Colonic mucosa (tissue), 4 donors: ENCODE results near the gene TRIOBP. TPM values are rescaled to one million over a fixed set of nuclear protein-coding genes. Genes with fewer than 3 reads are reported as not detected.

Source experiments
- DNase-seq: peaks from one replicate; pipeline ENCODE4 v3.0.0-alpha.2; 2020
- H3K27ac ChIP-seq: fragments of 200-600 bp; one replicate; pipeline ENCODE4 v1.8.0; 2021
- H3K27me3 ChIP-seq: fragments of 200-600 bp; one replicate; pipeline ENCODE4 v1.8.0; 2021
- H3K36me3 ChIP-seq: fragments of 200-600 bp; one replicate; pipeline ENCODE4 v1.8.0; 2021
- H3K4me1 ChIP-seq: fragments of 200-600 bp; one replicate; pipeline ENCODE4 v1.8.0; 2021; ENCODE audit warnings: mild to moderate bottlenecking
- H3K4me3 ChIP-seq: fragments of 200-600 bp; one replicate; pipeline ENCODE4 v1.8.0; 2021
- H3K9ac ChIP-seq, 2 donors: one replicate each; pipeline ENCODE4 v1.7.0; 2013; ENCODE audit warnings: control low read depth in 2 of 2, low read depth in 2 of 2, low read length in 2 of 2
- H3K9me3 ChIP-seq: fragments of 200-600 bp; one replicate; pipeline ENCODE4 v1.8.0; 2021
- intact Hi-C: fragments of 100-400 bp; cut with DNase I; formaldehyde crosslinking; loops from one replicate; pipeline ENCODE4 v1.14.1; 2022
- total RNA-seq, 2 donors: library from RNA; stranded (reverse); fragmentation: NEBNext Ultra II Directional in 1 of 2; extraction: Animal tissue kit (Norgen Biotek cat#: 25700) in 1 of 2; gene quantifications; one replicate each; pipeline ENCODE4 v1.2.1, GENCODE V29; 2021
- TF ChIP-seq, protein P1 (sequence below): fragments of 200-600 bp; IDR thresholded peaks from one replicate; pipeline ENCODE4 v1.8.0; 2022; ENCODE audit warnings: antibody characterized with exemption, mild to moderate bottlenecking
- donor health status: healthy.
- donor health status: DM: no; HTN: no; CAD: no.
- donor health status: DM: no; HTN: no; CAD: no.

The TRIOBP gene
- total RNA-seq, 2 donors from 2014 or later = 69.5 to 75.7 TPM

DNA sequence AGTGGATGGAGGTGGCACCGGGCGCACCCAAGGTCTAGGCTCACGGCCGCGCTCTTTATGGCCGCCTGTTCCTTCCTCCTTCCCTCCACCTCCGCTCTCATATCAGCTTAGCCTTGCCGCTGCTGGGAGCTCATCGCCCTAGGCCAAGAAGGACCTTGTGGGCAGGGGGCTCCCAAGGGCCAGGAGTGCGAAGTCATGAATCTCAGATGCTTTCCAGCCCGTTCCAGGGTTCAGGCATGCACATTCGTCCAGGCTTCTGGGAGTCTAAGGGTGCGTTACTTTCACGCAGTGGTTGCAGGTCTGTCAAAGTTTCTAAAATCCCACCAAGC lies 122.2 kb downstream of the TRIOBP start:
- H3K4me3 ChIP-seq = peak overlapping the region; percentile 38
- no peaks in the 10 kb centered on the region for H3K9me3 ChIP-seq
- H3K4me1 ChIP-seq = peaks cover 16% of the 10 kb centered on the region
- DNase-seq = no peak
- TF ChIP-seq, protein P1, sequence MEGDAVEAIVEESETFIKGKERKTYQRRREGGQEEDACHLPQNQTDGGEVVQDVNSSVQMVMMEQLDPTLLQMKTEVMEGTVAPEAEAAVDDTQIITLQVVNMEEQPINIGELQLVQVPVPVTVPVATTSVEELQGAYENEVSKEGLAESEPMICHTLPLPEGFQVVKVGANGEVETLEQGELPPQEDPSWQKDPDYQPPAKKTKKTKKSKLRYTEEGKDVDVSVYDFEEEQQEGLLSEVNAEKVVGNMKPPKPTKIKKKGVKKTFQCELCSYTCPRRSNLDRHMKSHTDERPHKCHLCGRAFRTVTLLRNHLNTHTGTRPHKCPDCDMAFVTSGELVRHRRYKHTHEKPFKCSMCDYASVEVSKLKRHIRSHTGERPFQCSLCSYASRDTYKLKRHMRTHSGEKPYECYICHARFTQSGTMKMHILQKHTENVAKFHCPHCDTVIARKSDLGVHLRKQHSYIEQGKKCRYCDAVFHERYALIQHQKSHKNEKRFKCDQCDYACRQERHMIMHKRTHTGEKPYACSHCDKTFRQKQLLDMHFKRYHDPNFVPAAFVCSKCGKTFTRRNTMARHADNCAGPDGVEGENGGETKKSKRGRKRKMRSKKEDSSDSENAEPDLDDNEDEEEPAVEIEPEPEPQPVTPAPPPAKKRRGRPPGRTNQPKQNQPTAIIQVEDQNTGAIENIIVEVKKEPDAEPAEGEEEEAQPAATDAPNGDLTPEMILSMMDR = no peak
- H3K27me3 ChIP-seq = peaks cover 17% of the 10 kb centered on the region
- H3K9ac ChIP-seq = peak overlapping the region in 1 of 2 donors; percentile 35
- no peak overlapping the region for H3K27ac ChIP-seq
- no peaks in the 10 kb centered on the region for H3K36me3 ChIP-seq
- intact Hi-C loops = loop anchor here (2.0 kb wide), 1 partner anchor 148 kb away; no protein-coding TSS in a partner anchor

GRCh38 chr22:37820350-37820749 lies 123.5 kb downstream of the TRIOBP start:
- Histone ChIP-seq H3K9me3 (no peaks in the 10 kb centered on the region), H3K9ac (no peak overlapping the region), H3K4me1 (peaks cover 16% of the 10 kb centered on the region), H3K27ac (no peak overlapping the region), H3K36me3 (no peaks in the 10 kb centered on the region), H3K4me3 (no peak overlapping the region), H3K27me3 (peaks cover 17% of the 10 kb centered on the region)
- DNase-seq = no peak
- intact Hi-C loops = no loop called here
- TF ChIP-seq, protein P1 = no peak

GRCh38 chr22:37822079-37822833 lies 125.4 kb downstream of the TRIOBP start:
- no peak overlapping the region for H3K4me3 ChIP-seq
- TF ChIP-seq, protein P1 = no peak
- no peak for DNase-seq
- no peak overlapping the region for H3K27ac ChIP-seq
- no peak overlapping the region for H3K9ac ChIP-seq
- H3K4me1 ChIP-seq = peaks cover 16% of the 10 kb centered on the region
- H3K27me3 ChIP-seq = peaks cover 17% of the 10 kb centered on the region
- H3K36me3 ChIP-seq = no peaks in the 10 kb centered on the region
- intact Hi-C loops = no loop called here
- H3K9me3 ChIP-seq = no peaks in the 10 kb centered on the region

- no peaks in the 10 kb centered on the region for H3K36me3 ChIP-seq
- peaks cover 17% of the 10 kb centered on the region for H3K27me3 ChIP-seq
- intact Hi-C loops = no loop called here
- no peak for DNase-seq
- H3K9me3 ChIP-seq = no peaks in the 10 kb centered on the region
- H3K27ac ChIP-seq = no peak within 1 kb of the TSS
- peaks cover 8% of the 10 kb centered on the region for H3K4me1 ChIP-seq
- no peak within 1 kb of the TSS for H3K4me3 ChIP-seq
- H3K9ac ChIP-seq = no peak within 1 kb of the TSS
- TF ChIP-seq, protein P1 = no peak
These were observed 126.5 kb downstream of the TRIOBP start, which contains the start of gene GALR3 for GRCh38 chr22:37823134-37823985. Gene GALR3 (plus strand): TSS chr22:37823382. CDS start chr22:37823407, 25 bp downstream.

- intact Hi-C loops = no loop called here
- Histone ChIP-seq H3K27me3 (peaks cover 17% of the 10 kb centered on the region), H3K36me3 (no peaks in the 10 kb centered on the region), H3K27ac (no peak overlapping the region), H3K9ac (no peak overlapping the region), H3K4me1 (no peaks in the 10 kb centered on the region), H3K9me3 (no peaks in the 10 kb centered on the region), H3K4me3 (peak overlapping the region; percentile 20)
- TF ChIP-seq, protein P1 = no peak
- DNase-seq = no peak
These were observed 128.1 kb downstream of the TRIOBP start for GRCh38 chr22:37824674-37825641.
